Activated CD8-positive, alpha-beta T cell treated with anti-CD3 and anti-CD28 coated beads, Interleukin-2, amount 10 ng/mL, durations not matched to agents 7 days and 5 days (primary cell): ENCODE data around the gene CYTH4. TPM values are rescaled to one million over a fixed set of nuclear protein-coding genes. Genes with fewer than 3 reads are reported as not detected.
"Not testable (repeated sequence)": the region's sequence is repeated elsewhere in the genome, so short reads cannot be mapped to it uniquely, and the experiment has no call there.

Experiments
- ATAC-seq: fragments of 150-1000 bp; cut with Tn5 transposase; one replicate; pipeline ENCODE4 v1.10.0; 2021; ENCODE audit warnings: moderate library complexity
- CTCF ChIA-PET: fragments of 350-600 bp; sonication (Branson Sonifier 250); formaldehyde crosslinking; loops from one replicate; lab custom pipeline; 2021; ENCODE audit warnings: antibody characterized with exemption; lab: Charles Lee
- POLR2A ChIA-PET: fragments of 350-600 bp; sonication (Branson Sonifier 250); formaldehyde crosslinking; loops from one replicate; lab custom pipeline; 2021; ENCODE audit warnings: antibody characterized with exemption; lab: Charles Lee
- DNase-seq: peaks from one replicate; pipeline ENCODE4 v3.0.0-alpha.2; 2020
- H3K27ac Mint-ChIP-seq: one replicate; pipeline ENCODE4 v1.8.0; 2021; ENCODE audit warnings: mild to moderate bottlenecking, mixed read lengths
- H3K27me3 Mint-ChIP-seq: one replicate; pipeline ENCODE4 v1.8.0; 2021; ENCODE audit warnings: low read depth, mixed read lengths
- H3K36me3 Mint-ChIP-seq: one replicate; pipeline ENCODE4 v1.8.0; 2021; ENCODE audit warnings: low read depth, mixed read lengths
- H3K4me1 Mint-ChIP-seq: one replicate; pipeline ENCODE4 v1.8.0; 2021; ENCODE audit warnings: low read depth, mixed read lengths
- H3K4me3 Mint-ChIP-seq: one replicate; pipeline ENCODE4 v1.8.0; 2021; ENCODE audit warnings: mild to moderate bottlenecking, mixed read lengths
- H3K9me3 Mint-ChIP-seq: one replicate; pipeline ENCODE4 v1.8.0; 2022; ENCODE audit warnings: mixed read lengths; ENCODE audit not compliant: insufficient read depth
- total RNA-seq, 2 experiments: library from RNA; stranded (reverse); gene quantifications; one replicate each; pipeline ENCODE4 v1.2.3, GENCODE V29; 2021

The CYTH4 gene
- total RNA-seq, result 100 to 1,000 TPM; 107 to 114 TPM

GRCh38 chr22:37282385-37282677 lies at the start of gene CYTH4:
Gene CYTH4 (plus strand): TSS chr22:37282508. CDS start chr22:37282570, 62 bp downstream.
- DNase-seq (peak; percentile 86), ATAC-seq (peak; percentile 89)
- peaks cover 7% of the 10 kb centered on the region for H3K27me3 Mint-ChIP-seq
- peak within 1 kb of the TSS; percentile 98 for H3K27ac Mint-ChIP-seq
- H3K9me3 Mint-ChIP-seq, result no peaks in the 10 kb centered on the region
- ChIA-PET CTCF (interaction anchor here (0.9 to 5.2 kb wide), 9 partner anchors 14 to 285 kb away, joined by 3 to 29 read pairs (median 6); no protein-coding TSS in a partner anchor), POLR2A (interaction anchor here (0.6 to 2.9 kb wide), 8 partner anchors 11 to 57 kb away, joined by 3 to 14 read pairs (median 5); no protein-coding TSS in a partner anchor)
- H3K4me1 Mint-ChIP-seq, result peaks cover 70% of the 10 kb centered on the region
- peaks cover 48% of the 10 kb centered on the region for H3K36me3 Mint-ChIP-seq
- peak within 1 kb of the TSS; percentile 84 for H3K4me3 Mint-ChIP-seq

- CTCF ChIA-PET, result interaction anchor here (0.8 to 2.0 kb wide), 2 partner anchors 9 to 27 kb away, joined by 3 to 9 read pairs; no protein-coding TSS in a partner anchor
- ATAC-seq, H3K9me3 Mint-ChIP-seq, DNase-seq, H3K27me3 Mint-ChIP-seq: not testable (repeated sequence)
- H3K36me3 Mint-ChIP-seq, result peaks cover 94% of the 10 kb centered on the region
- POLR2A ChIA-PET, result interaction anchor here (1.9 to 7.4 kb wide), 2 partner anchors 8 to 14 kb away, joined by 8 to 278 read pairs; partner anchors contain the start of gene RAC2
- H3K4me3 Mint-ChIP-seq, result peak overlapping the region; percentile 99
- peaks cover 97% of the 10 kb centered on the region for H3K4me1 Mint-ChIP-seq
- peak overlapping the region; percentile 87 for H3K27ac Mint-ChIP-seq
Observed at GRCh38 chr22:37233371-37233750, 48.9 kb upstream of the CYTH4 start.

GRCh38 chr22:37233751-37234631 lies 48.3 kb upstream of the CYTH4 start:
- ATAC-seq, result no peak
- Mint-ChIP-seq H3K9me3 (no peaks in the 10 kb centered on the region), H3K4me1 (peaks cover 97% of the 10 kb centered on the region), H3K27me3 (no peaks in the 10 kb centered on the region), H3K27ac (peak overlapping the region; percentile 87), H3K4me3 (peak overlapping the region; percentile 99), H3K36me3 (peaks cover 94% of the 10 kb centered on the region)
- ChIA-PET CTCF (interaction anchor here (0.8 to 2.0 kb wide), 2 partner anchors 9 to 26 kb away, joined by 3 to 9 read pairs; no protein-coding TSS in a partner anchor), POLR2A (interaction anchor here (0.6 to 7.4 kb wide), 4 partner anchors 7 to 78 kb away, joined by 3 to 278 read pairs (median 6); partner anchors contain the start of gene RAC2)
- DNase-seq, result peak; percentile 34

GRCh38 chr22:37234736-37235711 lies 47.3 kb upstream of the CYTH4 start:
- H3K4me1 Mint-ChIP-seq, result peaks cover 97% of the 10 kb centered on the region
- no peak for ATAC-seq
- H3K27me3 Mint-ChIP-seq, result no peaks in the 10 kb centered on the region
- peaks cover 93% of the 10 kb centered on the region for H3K36me3 Mint-ChIP-seq
- CTCF ChIA-PET, result no interaction called here
- H3K4me3 Mint-ChIP-seq, result peak overlapping the region; percentile 99
- H3K27ac Mint-ChIP-seq, result peak overlapping the region; percentile 87
- POLR2A ChIA-PET, result interaction anchor here (0.9 to 7.4 kb wide), 3 partner anchors 6 to 16 kb away, joined by 3 to 278 read pairs (median 5); partner anchors contain the start of gene RAC2
- H3K9me3 Mint-ChIP-seq, result no peaks in the 10 kb centered on the region
- peak; percentile 38 for DNase-seq

GRCh38 chr22:37235897-37236607 lies 46.3 kb upstream of the CYTH4 start:
- ATAC-seq, result no peak
- Mint-ChIP-seq H3K36me3 (peaks cover 96% of the 10 kb centered on the region), H3K27ac (peak overlapping the region; percentile 87), H3K9me3 (no peaks in the 10 kb centered on the region), H3K4me1 (peaks cover 97% of the 10 kb centered on the region), H3K4me3 (peak overlapping the region; percentile 99), H3K27me3 (no peaks in the 10 kb centered on the region)
- ChIA-PET CTCF (interaction anchor here (0.6 kb wide), 1 partner anchor 25 kb away, joined by 3 read pairs; no protein-coding TSS in a partner anchor), POLR2A (interaction anchor here (0.6 to 1.4 kb wide), 3 partner anchors 9 to 86 kb away, joined by 3 to 5 read pairs (median 4); partner anchors contain the start of genes IL2RB and RAC2)
- no peak for DNase-seq

GRCh38 chr22:37237371-37238268 lies 44.7 kb upstream of the CYTH4 start:
- ChIA-PET CTCF (interaction anchor here (0.6 to 10.2 kb wide), 13 partner anchors 8 to 71 kb away, joined by 3 to 195 read pairs (median 6); no protein-coding TSS in a partner anchor), POLR2A (interaction anchor here (0.7 to 9.5 kb wide), 11 partner anchors 6 to 249 kb away, joined by 3 to 278 read pairs (median 5); partner anchors contain the start of gene MFNG)
- Mint-ChIP-seq H3K27ac (peak overlapping the region; percentile 99), H3K27me3 (no peaks in the 10 kb centered on the region), H3K4me3 (peak overlapping the region; percentile 99), H3K36me3 (peaks cover 96% of the 10 kb centered on the region), H3K9me3 (no peaks in the 10 kb centered on the region), H3K4me1 (peaks cover 88% of the 10 kb centered on the region)
- DNase-seq (no peak), ATAC-seq (no peak)

GRCh38 chr22:37239336-37240239 lies 42.7 kb upstream of the CYTH4 start:
- POLR2A ChIA-PET, result interaction anchor here (0.9 to 9.5 kb wide), 13 partner anchors 8 to 247 kb away, joined by 3 to 278 read pairs (median 4); partner anchors contain the start of genes IL2RB and MFNG
- Mint-ChIP-seq H3K27me3 (no peaks in the 10 kb centered on the region), H3K4me3 (peak overlapping the region; percentile 99), H3K27ac (peak overlapping the region; percentile 99), H3K36me3 (peaks cover 94% of the 10 kb centered on the region), H3K9me3 (no peaks in the 10 kb centered on the region), H3K4me1 (peaks cover 75% of the 10 kb centered on the region)
- ATAC-seq, result no peak
- CTCF ChIA-PET, result interaction anchor here (1.1 to 10.2 kb wide), 13 partner anchors 10 to 73 kb away, joined by 3 to 195 read pairs (median 7); no protein-coding TSS in a partner anchor
- peak; percentile 29 for DNase-seq

- H3K4me1 Mint-ChIP-seq, result peaks cover 75% of the 10 kb centered on the region
- ChIA-PET CTCF (interaction anchor here (0.7 to 10.2 kb wide), 11 partner anchors 11 to 76 kb away, joined by 3 to 195 read pairs (median 6); no protein-coding TSS in a partner anchor), POLR2A (interaction anchor here (0.5 to 9.5 kb wide), 12 partner anchors 9 to 604 kb away, joined by 3 to 278 read pairs (median 4); partner anchors contain the start of genes ANKRD54 and IL2RB)
- peak overlapping the region; percentile 99 for H3K4me3 Mint-ChIP-seq
- DNase-seq (no peak), ATAC-seq (no peak)
- H3K9me3 Mint-ChIP-seq, result no peaks in the 10 kb centered on the region
- no peaks in the 10 kb centered on the region for H3K27me3 Mint-ChIP-seq
- H3K36me3 Mint-ChIP-seq, result peaks cover 86% of the 10 kb centered on the region
- peak overlapping the region; percentile 99 for H3K27ac Mint-ChIP-seq
Observed at GRCh38 chr22:37240240-37240940, 41.9 kb upstream of the CYTH4 start.
